K562 (cell line): ENCODE data around the gene PKDREJ. TPM values are rescaled to one million over a fixed set of nuclear protein-coding genes. Genes with fewer than 3 reads are reported as not detected.

ENCODE experiments used
- ARID4B ChIP-seq: sonication (generic); formaldehyde crosslinking; IDR thresholded peaks from 2 replicates; pipeline ENCODE4 v1.8.0; 2022; ENCODE audit warnings: mild to moderate bottlenecking, missing genetic modification reagents
- CREB1 ChIP-seq, 2 experiments: sonication (generic) in 1 of 2; formaldehyde crosslinking in 1 of 2; IDR thresholded peaks; 2 replicates each; pipeline versions ENCODE4 v1.6.1 to v1.8.0; 2012 to 2022; ENCODE audit warnings: inconsistent platforms in 1 of 2, mild to moderate bottlenecking in 1 of 2, missing genetic modification reagents in 1 of 2, moderate library complexity in 1 of 2
- CREBBP ChIP-seq: IDR thresholded peaks from one replicate; pipeline ENCODE4 v1.6.1; 2012; ENCODE audit warnings: low read depth, mild to moderate bottlenecking, control low read depth, inconsistent platforms, low read length
- DEAF1 ChIP-seq: fragments of 450-650 bp; formaldehyde crosslinking; IDR thresholded peaks from 2 replicates; pipeline ENCODE4 v1.4.0; 2020; ENCODE audit warnings: mild to moderate bottlenecking, moderate library complexity
- HNRNPH1 ChIP-seq: fragments of 200-400 bp; formaldehyde crosslinking; optimal IDR thresholded peaks from 2 replicates; pipeline ENCODE3; 2017; ENCODE audit warnings: low read depth, mild to moderate bottlenecking, low read length, moderate library complexity
- NCOA6 ChIP-seq: fragments of 450-650 bp; IDR thresholded peaks from 2 replicates; pipeline ENCODE4 v1.6.1; 2017; ENCODE audit warnings: mild to moderate bottlenecking
- PKNOX1 ChIP-seq: fragments of 450-650 bp; IDR thresholded peaks from 2 replicates; pipeline ENCODE4 v1.6.1; 2016
- RAD51 ChIP-seq: fragments of 450-650 bp; IDR thresholded peaks from 2 replicates; pipeline ENCODE4 v1.7.1; 2016; ENCODE audit warnings: low read depth, mild to moderate bottlenecking, borderline replicate concordance
- XRCC3 ChIP-seq: fragments of 450-650 bp; IDR thresholded peaks from 2 replicates; pipeline ENCODE4 v1.6.1; 2017; ENCODE audit warnings: mild to moderate bottlenecking, moderate library complexity
- ZNF512 ChIP-seq: IDR thresholded peaks from 2 replicates; pipeline ENCODE4 v1.6.1; 2016; ENCODE audit warnings: missing genetic modification characterization, missing compliant biosample characterization
- polyA plus RNA-seq, 8 experiments: library from polyadenylated mRNA; depleted of rRNA in 4 of 8; stranded (reverse) in 5 of 8; unstranded in 3 of 8; fragments of >200 nt; fragmentation: Nextera tagmentation in 2 of 8; fragmentation: Illumina TruSeq in 1 of 8; extraction: Ambion mirVana in 2 of 8; extraction: Trizol in 1 of 8; gene quantifications; 2 replicates each; pipeline versions ENCODE4 v1.2.1 to v1.2.3, GENCODE V29; 2011 to 2014; ENCODE audit warnings: inconsistent platforms in 1 of 8, missing spikeins in 1 of 8
- total RNA-seq, 7 experiments: library from RNA; depleted of rRNA in 6 of 7; stranded (reverse); fragments of >200 nt in 6 of 7; fragmentation: Illumina TruSeq in 2 of 7; extraction: Trizol in 2 of 7; gene quantifications; 2 replicates each; pipeline versions ENCODE4 v1.2.1 to v1.2.3, GENCODE V29; 2011 to 2021; ENCODE audit warnings: low replicate concordance in 1 of 7

Gene PKDREJ
- total and polyA plus RNA-seq, 9 of the 15 experiments (the other 6 are each of a cell fraction or from before 2014, with no cell fraction given), result 0.03 TPM; not detected in 8

GRCh38 chr22:46309526-46310085, 46.5 kb upstream of the PKDREJ start (continued):
- no peak for TF ChIP-seq XRCC3
- TF ChIP-seq PKNOX1, result no peak
- no peak for TF ChIP-seq ZNF512 (tag)
- no peak for TF ChIP-seq RAD51
- no peak for TF ChIP-seq CREBBP
- no peak for TF ChIP-seq ARID4B
- TF ChIP-seq HNRNPH1, result no peak
- no peak for TF ChIP-seq DEAF1 (CRISPR knock-in tag)
- no peak for TF ChIP-seq CREB1 (IDR thresholded peaks at IDR 0.05)
- no peak for TF ChIP-seq CREB1 (CRISPR knock-in tag; IDR thresholded peaks at IDR 0.05)
- no peak for TF ChIP-seq NCOA6
